Heart left ventricle (tissue), 16 donors: ENCODE results near the gene KIDINS220. TPM values are rescaled to one million over a fixed set of nuclear protein-coding genes. Genes with fewer than 3 reads are reported as not detected.

Experiments used
- ATAC-seq, 4 donors: fragments of 200-7000 bp; cut with Tn5 transposase; one replicate each; pipeline ENCODE4 v1.9.1; 2020 to 2022; ENCODE audit warnings: moderate library complexity in 4 of 4, mild to moderate bottlenecking in 3 of 4, moderate number of reproducible peaks in 1 of 4
- DNase-seq, 5 donors: peaks; one replicate each; pipeline ENCODE4 v3.0.0-alpha.2; 2020
- H3K27ac ChIP-seq, 12 donors: fragments of 200-600 bp; sonication (generic) in 4 of 12; one replicate each; pipeline versions ENCODE4 v1.5.0 to v1.8.0; 2016 to 2022; ENCODE audit warnings: mild to moderate bottlenecking in 2 of 12
- H3K27me3 ChIP-seq, 9 donors: fragments of 200-600 bp; sonication (generic) in 2 of 9; one replicate each; pipeline versions ENCODE4 v1.5.1 to v1.8.0; 2016 to 2022; ENCODE audit warnings: mild to moderate bottlenecking in 3 of 9
- H3K36me3 ChIP-seq, 9 donors: fragments of 200-600 bp; sonication (generic) in 2 of 9; one replicate each; pipeline versions ENCODE4 v1.5.0 to v1.8.0; 2018 to 2022; ENCODE audit warnings: mild to moderate bottlenecking in 2 of 9
- H3K4me1 ChIP-seq, 12 donors: fragments of 200-600 bp; sonication (generic) in 4 of 12; one replicate each; pipeline versions ENCODE4 v1.5.0 to v1.8.0; 2016 to 2022; ENCODE audit warnings: mild to moderate bottlenecking in 3 of 12
- H3K4me3 ChIP-seq, 12 donors: fragments of 200-600 bp; sonication (generic) in 4 of 12; one replicate each; pipeline versions ENCODE4 v1.5.0 to v1.8.0; 2017 to 2022; ENCODE audit warnings: mild to moderate bottlenecking in 9 of 12, moderate library complexity in 4 of 12
- H3K9me3 ChIP-seq, 12 donors: fragments of 200-600 bp; sonication (generic) in 4 of 12; one replicate each; pipeline versions ENCODE4 v1.5.0 to v1.8.0; 2016 to 2022; ENCODE audit warnings: mild to moderate bottlenecking in 1 of 12
- POLR2A ChIP-seq, 2 donors: fragments of 450-650 bp; IDR thresholded peaks; one replicate each; pipeline ENCODE4 v1.6.1; 2017; ENCODE audit warnings: antibody characterized with exemption in 2 of 2, mild to moderate bottlenecking in 2 of 2, moderate library complexity in 2 of 2
- WGBS, 4 donors: extraction: QIAGEN DNeasy Blood & Tissue Kit in 2 of 4; methylation state at CpG; one replicate each; pipeline versions ENCODE4 v1.1.5 to v1.1.7; 2013 to 2018; 5-methylcytosine and 5-hydroxymethylcytosine counted together
- intact Hi-C, 10 donors: fragments of 100-400 bp; cut with DNase I; formaldehyde crosslinking; loops; one replicate each; pipeline versions ENCODE4 v1.11.1 to v1.14.2; 2022
- polyA plus RNA-seq, 2 donors: library from polyadenylated mRNA; stranded (reverse); fragments of 200-250 nt; gene quantifications; one replicate each; pipeline ENCODE4 v1.2.3, GENCODE V29; 2013
- total RNA-seq, 9 donors: library from RNA; depleted of rRNA in 2 of 9; stranded (reverse); fragments of >200 nt in 2 of 9; fragmentation: NEBNext Ultra II Directional in 3 of 9; extraction: Animal tissue kit (Norgen Biotek cat#: 25700) in 3 of 9; gene quantifications; one replicate each; pipeline versions ENCODE4 v1.1.0 to v1.2.4, GENCODE V29; 2016 to 2023
- TF ChIP-seq, protein P1 (sequence below), 12 donors: fragments of 200-600 bp; sonication (generic) in 4 of 12; IDR thresholded peaks; one replicate each; pipeline versions ENCODE4 v1.5.0 to v1.8.0; 2018 to 2022; ENCODE audit warnings: antibody characterized with exemption in 12 of 12, mild to moderate bottlenecking in 5 of 12
- donor health status: ischemic (EF 13 %, LVEDD 7.1; RV severe dilation, severe dysfunction).
- donor health status: healthy with polysubstance abuse.
- donor health status: DM: no; HTN: yes; CAD: no.
- donor health status: DM: no; HTN: no; CAD: no.
- donor health status: ischemic (EF 25% LVEDD 6.9; RV normal size, moderate dysfunction).
- donor health status: ischemic (EF 25% LVEDD 5.7; RV mildly dilated, moderate dysfunction).
- donor health status: healthy.
- donor health status: DM: yes; HTN: yes; CAD: no.
- donor health status: ischemic (EF 35%, LVEDD 5.7; RV mildly dilated, moderate dysfunction).
- donor health status: nonischemic (EF 11% LVEDD 7.7; RV severe dilation, severe dysfunction).
- donor health status: DM: yes; HTN: yes; CAD: no.
- donor health status: PGD.
- donor health status: ischemic (EF 29% LVEDD 5.4; RV normal size, mild dysfunction).
- donor health status: nonischemic (EF 23%, LVEDD 6.1; RV moderate dilation, normal function).

The KIDINS220 gene
- total and polyA plus RNA-seq, 11 donors, result 22.7 to 108 (median 74.5) TPM

DNA sequence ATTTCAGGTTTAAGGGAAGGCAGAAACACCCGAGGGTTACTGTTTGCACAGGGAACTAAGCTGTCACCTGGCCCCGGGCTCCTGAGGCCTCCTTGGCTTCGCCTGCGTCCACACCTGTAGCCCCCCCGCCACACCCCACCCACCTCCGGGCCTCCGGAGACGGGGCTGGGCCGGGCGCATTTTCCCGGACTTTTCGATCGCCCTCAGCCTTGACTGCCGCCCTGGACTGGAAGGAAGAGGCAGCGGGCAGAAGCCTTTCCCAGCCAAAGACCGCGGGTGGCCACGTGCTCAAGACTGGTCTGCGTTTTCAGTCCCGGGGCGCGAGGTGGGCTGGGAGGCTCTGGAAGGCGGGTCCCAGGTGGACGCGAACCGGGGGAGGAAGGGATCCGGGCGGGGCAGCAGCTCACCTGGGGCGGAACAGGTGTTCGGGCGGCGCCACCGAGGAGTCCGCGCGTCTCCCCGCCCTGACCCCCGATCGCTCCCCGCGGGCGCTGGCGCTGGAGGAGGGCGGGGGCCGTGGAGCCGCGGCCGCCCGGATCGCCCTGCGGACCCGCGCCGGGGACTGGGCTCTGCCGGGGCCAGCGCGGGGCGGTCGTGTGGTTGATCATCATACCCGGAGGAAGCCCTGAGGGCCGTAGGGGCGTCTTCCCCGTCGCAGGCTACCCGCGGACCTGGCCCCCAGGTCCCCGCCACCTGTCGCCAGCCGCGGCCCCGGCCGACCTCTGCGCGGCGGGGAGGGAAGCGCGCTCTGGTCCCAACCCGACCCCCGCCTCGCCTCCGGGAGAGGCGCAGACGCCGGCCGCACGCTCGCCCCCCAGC is 152.3 kb downstream of the KIDINS220 start:
- 2 to 13% (median 7%) methylated on average over 25 to 87 of the region's 87 CpGs for WGBS, 4 donors
- TF ChIP-seq, protein P1, sequence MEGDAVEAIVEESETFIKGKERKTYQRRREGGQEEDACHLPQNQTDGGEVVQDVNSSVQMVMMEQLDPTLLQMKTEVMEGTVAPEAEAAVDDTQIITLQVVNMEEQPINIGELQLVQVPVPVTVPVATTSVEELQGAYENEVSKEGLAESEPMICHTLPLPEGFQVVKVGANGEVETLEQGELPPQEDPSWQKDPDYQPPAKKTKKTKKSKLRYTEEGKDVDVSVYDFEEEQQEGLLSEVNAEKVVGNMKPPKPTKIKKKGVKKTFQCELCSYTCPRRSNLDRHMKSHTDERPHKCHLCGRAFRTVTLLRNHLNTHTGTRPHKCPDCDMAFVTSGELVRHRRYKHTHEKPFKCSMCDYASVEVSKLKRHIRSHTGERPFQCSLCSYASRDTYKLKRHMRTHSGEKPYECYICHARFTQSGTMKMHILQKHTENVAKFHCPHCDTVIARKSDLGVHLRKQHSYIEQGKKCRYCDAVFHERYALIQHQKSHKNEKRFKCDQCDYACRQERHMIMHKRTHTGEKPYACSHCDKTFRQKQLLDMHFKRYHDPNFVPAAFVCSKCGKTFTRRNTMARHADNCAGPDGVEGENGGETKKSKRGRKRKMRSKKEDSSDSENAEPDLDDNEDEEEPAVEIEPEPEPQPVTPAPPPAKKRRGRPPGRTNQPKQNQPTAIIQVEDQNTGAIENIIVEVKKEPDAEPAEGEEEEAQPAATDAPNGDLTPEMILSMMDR (IDR thresholded peaks at IDR 0.05), result no peak
- no peak for TF ChIP-seq POLR2A (IDR thresholded peaks at IDR 0.05)
- H3K27ac ChIP-seq, result peak overlapping the region; percentile 63 to 89 (median 79)
- H3K4me3 ChIP-seq, result peak overlapping the region; percentile 48 to 92 (median 78)
- no peaks in the 10 kb centered on the region for H3K9me3 ChIP-seq
- intact Hi-C loops, result loop anchor here (1.0 to 10.0 kb wide), 24 partner anchors 93 to 1590 kb away; no protein-coding TSS in a partner anchor
- no peaks in the 10 kb centered on the region for H3K27me3 ChIP-seq
- ATAC-seq, result peak in 1 of 4 donors; percentile 3
- no peaks in the 10 kb centered on the region for H3K36me3 ChIP-seq
- peaks cover 0 to 25% (median 17%) of the 10 kb centered on the region in 12 donors for H3K4me1 ChIP-seq
- DNase-seq, result peak; percentile 43 to 81 (median 61)

DNA sequence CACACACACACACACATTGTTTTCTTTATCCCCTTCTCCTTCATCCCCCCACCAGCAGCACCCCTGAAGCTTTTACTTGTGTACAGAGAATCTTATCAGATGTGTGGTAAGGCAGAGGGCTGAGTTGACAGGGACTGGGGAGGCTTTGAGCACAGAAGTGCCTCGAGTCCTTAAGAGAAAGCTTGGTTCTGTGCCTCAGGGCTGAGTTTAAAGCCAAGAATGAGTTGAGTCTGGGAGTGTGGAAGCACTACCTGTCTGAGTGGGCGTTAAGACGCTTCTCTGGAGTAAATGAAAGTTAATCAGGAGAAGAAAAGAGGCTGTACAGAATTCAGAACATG is 152.9 kb downstream of the KIDINS220 start:
- no peaks in the 10 kb centered on the region for H3K27me3 ChIP-seq
- WGBS, 4 donors, result 36 to 44% (median 41%) methylated on average over 3 of the region's 3 CpGs
- intact Hi-C loops, result loop anchor here (2.0 to 10.0 kb wide), 19 partner anchors 92 to 1590 kb away; no protein-coding TSS in a partner anchor
- H3K4me3 ChIP-seq, result peak overlapping the region; percentile 48 to 92 (median 78)
- peak overlapping the region; percentile 63 to 89 (median 79) for H3K27ac ChIP-seq
- no peak for DNase-seq
- no peak for ATAC-seq
- H3K4me1 ChIP-seq, result peaks cover 0 to 31% (median 23%) of the 10 kb centered on the region in 12 donors
- no peaks in the 10 kb centered on the region for H3K9me3 ChIP-seq
- TF ChIP-seq, protein P1 (IDR thresholded peaks at IDR 0.05), result no peak
- no peak for TF ChIP-seq POLR2A (IDR thresholded peaks at IDR 0.05)
- H3K36me3 ChIP-seq, result no peaks in the 10 kb centered on the region

DNA sequence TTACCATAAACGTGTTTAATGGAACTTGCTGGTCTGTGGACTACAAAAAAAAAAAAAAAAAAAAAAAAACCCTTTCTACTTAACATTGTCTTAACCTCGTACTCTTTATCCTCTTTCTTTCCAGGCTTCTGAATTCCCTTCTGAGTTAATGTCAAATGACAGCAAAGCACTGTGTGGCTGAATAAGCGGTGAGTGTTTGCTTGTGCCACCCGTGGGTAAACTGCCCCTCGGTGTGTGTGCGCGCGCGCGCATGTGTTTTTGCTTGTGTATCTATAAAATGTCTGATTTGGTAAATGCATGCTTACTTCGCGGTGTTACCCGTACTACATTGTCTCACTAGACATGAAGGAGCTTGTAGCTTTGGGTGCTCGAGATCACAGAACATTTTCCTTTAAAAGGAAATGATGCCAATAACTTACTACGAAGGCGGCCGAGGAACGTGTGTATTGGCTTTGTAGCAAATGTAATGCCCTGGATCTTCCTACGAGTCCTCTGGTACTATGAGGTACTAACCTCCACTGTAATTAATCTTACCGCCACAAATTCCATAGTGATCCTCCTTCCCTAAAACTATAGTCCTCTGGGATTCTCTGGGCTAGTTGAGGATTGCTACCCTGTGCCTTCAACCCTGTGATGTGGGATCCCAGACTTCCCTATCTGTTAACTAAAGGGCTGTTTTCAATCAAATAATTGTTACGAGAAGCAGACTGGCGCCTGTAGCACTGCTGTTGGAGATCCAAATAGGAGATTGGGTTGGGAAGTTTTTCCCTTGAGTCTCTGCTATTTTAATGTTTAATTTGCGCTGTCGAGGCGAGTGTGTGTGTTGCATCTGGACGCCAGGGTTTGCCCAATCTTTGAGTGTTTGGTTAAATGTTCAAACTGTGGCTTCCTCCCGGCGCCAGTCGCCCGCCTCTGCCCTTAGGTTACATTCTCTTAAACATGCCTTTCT is 154.4 kb downstream of the KIDINS220 start:
- DNase-seq, result peak in 2 of 5 donors; percentile 27 to 68
- peak overlapping the region; percentile 63 to 92 (median 80) for H3K4me3 ChIP-seq
- H3K27ac ChIP-seq, result peak overlapping the region; percentile 47 to 89 (median 81)
- no peak for ATAC-seq
- intact Hi-C loops, result loop anchor here (2.0 to 10.0 kb wide), 20 partner anchors 91 to 1588 kb away; no protein-coding TSS in a partner anchor
- H3K27me3 ChIP-seq, result no peaks in the 10 kb centered on the region
- TF ChIP-seq, protein P1 (IDR thresholded peaks at IDR 0.05), result no peak
- no peak for TF ChIP-seq POLR2A (IDR thresholded peaks at IDR 0.05)
- H3K9me3 ChIP-seq, result no peaks in the 10 kb centered on the region
- 6 to 7% (median 6%) methylated on average over 30 of the region's 30 CpGs for WGBS, 4 donors
- H3K4me1 ChIP-seq, result peaks cover 0 to 41% (median 24%) of the 10 kb centered on the region in 12 donors
- no peaks in the 10 kb centered on the region for H3K36me3 ChIP-seq
